HEK293 (cell line): ENCODE measurements around the gene VAV3.

ENCODE experiments used
- AEBP2 ChIP-seq: fragments of 450-650 bp; formaldehyde crosslinking; IDR thresholded peaks from 2 replicates; pipeline ENCODE4 v1.5.1; 2016; ENCODE audit warnings: missing biosample characterization, missing genetic modification characterization, borderline replicate concordance
- BCL11B ChIP-seq: fragments of 450-650 bp; formaldehyde crosslinking; IDR thresholded peaks from 2 replicates; pipeline ENCODE4 v1.5.1; 2016; ENCODE audit warnings: low read depth, missing biosample characterization, missing genetic modification characterization
- BCL6B ChIP-seq: fragments of 450-650 bp; formaldehyde crosslinking; IDR thresholded peaks from 2 replicates; pipeline ENCODE4 v1.5.1; 2017; ENCODE audit warnings: missing biosample characterization, missing genetic modification characterization
- FEZF1 ChIP-seq: fragments of 450-650 bp; formaldehyde crosslinking; IDR thresholded peaks from 2 replicates; pipeline ENCODE4 v1.5.1; 2016; ENCODE audit warnings: missing biosample characterization, missing genetic modification characterization
- INSM2 ChIP-seq: fragments of 450-650 bp; formaldehyde crosslinking; IDR thresholded peaks from 2 replicates; pipeline ENCODE4 v1.5.1; 2016; ENCODE audit warnings: missing biosample characterization, missing genetic modification characterization
- KLF1 ChIP-seq: fragments of 450-650 bp; formaldehyde crosslinking; IDR thresholded peaks from 2 replicates; pipeline ENCODE4 v1.5.1; 2016; ENCODE audit warnings: missing biosample characterization, missing genetic modification characterization
- KLF7 ChIP-seq: fragments of 450-650 bp; formaldehyde crosslinking; IDR thresholded peaks from 2 replicates; pipeline ENCODE4 v1.5.1; 2016; ENCODE audit warnings: missing biosample characterization, missing genetic modification characterization, borderline replicate concordance
- OSR2 ChIP-seq: fragments of 450-650 bp; formaldehyde crosslinking; IDR thresholded peaks from 2 replicates; pipeline ENCODE4 v1.5.1; 2016; ENCODE audit warnings: missing biosample characterization, missing genetic modification characterization
- PRDM6 ChIP-seq: fragments of 450-650 bp; formaldehyde crosslinking; IDR thresholded peaks from 2 replicates; pipeline ENCODE4 v1.5.1; 2017; ENCODE audit warnings: missing biosample characterization, missing genetic modification characterization
- SCRT2 ChIP-seq: fragments of 450-650 bp; formaldehyde crosslinking; IDR thresholded peaks from 2 replicates; pipeline ENCODE4 v1.5.1; 2016; ENCODE audit warnings: missing biosample characterization, missing genetic modification characterization
- TRIM28 ChIP-seq: IDR thresholded peaks from 2 replicates; pipeline ENCODE4 v1.6.1; 2011; ENCODE audit warnings: low read length, control low read depth, borderline replicate concordance
- ZBTB48 ChIP-seq: fragments of 450-650 bp; formaldehyde crosslinking; IDR thresholded peaks from 2 replicates; pipeline ENCODE4 v1.5.1; 2016; ENCODE audit warnings: missing biosample characterization, missing genetic modification characterization
- ZBTB8A ChIP-seq: fragments of 450-650 bp; formaldehyde crosslinking; IDR thresholded peaks from 2 replicates; pipeline ENCODE4 v1.5.1; 2016; ENCODE audit warnings: missing biosample characterization, missing genetic modification characterization
- ZEB2 ChIP-seq: fragments of 450-650 bp; formaldehyde crosslinking; IDR thresholded peaks from 2 replicates; pipeline ENCODE4 v1.5.1; 2016; ENCODE audit warnings: missing biosample characterization, missing genetic modification characterization
- ZIC2 ChIP-seq: fragments of 450-650 bp; formaldehyde crosslinking; IDR thresholded peaks from 2 replicates; pipeline ENCODE4 v1.5.1; 2016; ENCODE audit warnings: missing biosample characterization, missing genetic modification characterization
- ZNF10 ChIP-seq: fragments of 450-650 bp; formaldehyde crosslinking; IDR thresholded peaks from 2 replicates; pipeline ENCODE4 v1.5.1; 2017; ENCODE audit warnings: missing biosample characterization, missing genetic modification characterization
- ZNF223 ChIP-seq: fragments of 450-650 bp; formaldehyde crosslinking; IDR thresholded peaks from 2 replicates; pipeline ENCODE4 v1.5.1; 2016; ENCODE audit warnings: missing biosample characterization, missing genetic modification characterization
- ZNF24 ChIP-seq: fragments of 450-650 bp; formaldehyde crosslinking; IDR thresholded peaks from 2 replicates; pipeline ENCODE4 v1.5.1; 2016; ENCODE audit warnings: missing biosample characterization, missing genetic modification characterization
- ZNF280C ChIP-seq: fragments of 450-650 bp; formaldehyde crosslinking; IDR thresholded peaks from 2 replicates; pipeline ENCODE4 v1.5.1; 2016; ENCODE audit warnings: missing biosample characterization, missing genetic modification characterization
- ZNF324 ChIP-seq: fragments of 450-650 bp; formaldehyde crosslinking; IDR thresholded peaks from 2 replicates; pipeline ENCODE4 v1.5.1; 2016; ENCODE audit warnings: missing biosample characterization, missing genetic modification characterization
- ZNF341 ChIP-seq: fragments of 450-650 bp; formaldehyde crosslinking; IDR thresholded peaks from 2 replicates; pipeline ENCODE4; 2016; ENCODE audit warnings: low read depth, missing biosample characterization, missing genetic modification characterization
- ZNF37A ChIP-seq: fragments of 450-650 bp; IDR thresholded peaks from 2 replicates; pipeline ENCODE4 v1.5.1; 2018; ENCODE audit warnings: missing biosample characterization, missing genetic modification characterization
- ZNF416 ChIP-seq: fragments of 450-650 bp; formaldehyde crosslinking; IDR thresholded peaks from 2 replicates; pipeline ENCODE4 v1.5.1; 2016; ENCODE audit warnings: missing biosample characterization, missing genetic modification characterization
- ZNF48 ChIP-seq: fragments of 450-650 bp; formaldehyde crosslinking; IDR thresholded peaks from 2 replicates; pipeline ENCODE4 v1.5.1; 2016; ENCODE audit warnings: missing biosample characterization, missing genetic modification characterization
- ZNF529 ChIP-seq: fragments of 450-650 bp; formaldehyde crosslinking; IDR thresholded peaks from 2 replicates; pipeline ENCODE4 v1.5.1; 2017; ENCODE audit warnings: missing genetic modification characterization, missing biosample characterization; ENCODE audit not compliant: insufficient replicate concordance
- ZNF544 ChIP-seq: fragments of 450-650 bp; formaldehyde crosslinking; IDR thresholded peaks from 2 replicates; pipeline ENCODE4 v1.5.0; 2017; ENCODE audit warnings: missing biosample characterization, missing genetic modification characterization
- ZNF555 ChIP-seq: fragments of 450-650 bp; formaldehyde crosslinking; conservative IDR thresholded peaks from 2 replicates; pipeline ENCODE4 v1.5.1; 2017; ENCODE audit warnings: missing biosample characterization, mild to moderate bottlenecking, missing genetic modification characterization, inconsistent platforms
- ZNF561 ChIP-seq: fragments of 450-650 bp; IDR thresholded peaks from 2 replicates; pipeline ENCODE4 v1.5.1; 2018; ENCODE audit warnings: missing biosample characterization, missing genetic modification characterization, borderline replicate concordance
- ZNF580 ChIP-seq: fragments of 450-650 bp; formaldehyde crosslinking; IDR thresholded peaks from 2 replicates; pipeline ENCODE4 v1.5.1; 2016; ENCODE audit warnings: missing biosample characterization, missing genetic modification characterization
- ZNF585B ChIP-seq: fragments of 450-650 bp; formaldehyde crosslinking; IDR thresholded peaks from 2 replicates; pipeline ENCODE4 v1.5.1; 2016; ENCODE audit warnings: missing biosample characterization, missing genetic modification characterization
- ZNF623 ChIP-seq: fragments of 450-650 bp; formaldehyde crosslinking; IDR thresholded peaks from 2 replicates; pipeline ENCODE4 v1.5.1; 2016; ENCODE audit warnings: missing biosample characterization, missing genetic modification characterization
- ZNF660 ChIP-seq: fragments of 450-650 bp; IDR thresholded peaks from 2 replicates; pipeline ENCODE4 v1.5.1; 2018; ENCODE audit warnings: missing biosample characterization, mild to moderate bottlenecking, missing genetic modification characterization
- ZNF768 ChIP-seq: fragments of 450-650 bp; formaldehyde crosslinking; IDR thresholded peaks from 2 replicates; pipeline ENCODE4 v1.5.1; 2018; ENCODE audit warnings: missing biosample characterization, mild to moderate bottlenecking, missing genetic modification characterization
- ZNF777 ChIP-seq: fragments of 450-650 bp; formaldehyde crosslinking; IDR thresholded peaks from 2 replicates; pipeline ENCODE4 v1.5.1; 2017; ENCODE audit warnings: missing biosample characterization, missing genetic modification characterization, borderline replicate concordance

VAV3 gene

GRCh38 chr1:107683191-107683657 is 281.8 kb downstream of the VAV3 start (continued):
- TF ChIP-seq ZNF623 (tag by site-specific recombination) (no peak), ZIC2 (tag by site-specific recombination) (no peak), AEBP2 (tag by site-specific recombination) (no peak), ZNF324 (tag by site-specific recombination) (no peak), ZNF585B (no peak), ZBTB48 (tag by site-specific recombination) (no peak), KLF7 (no peak), BCL6B (no peak), ZNF777 (tag by site-specific recombination) (no peak), ZEB2 (tag by site-specific recombination) (peak; percentile 66; the same call in 1 of the 2 replicates), TRIM28 (peak; percentile 84; the same call in 1 of the 2 replicates), ZNF580 (tag by site-specific recombination) (no peak), ZNF561 (tag by site-specific recombination) (no peak), ZNF37A (tag by site-specific recombination) (no peak), ZNF416 (no peak), SCRT2 (tag by site-specific recombination) (peak; percentile 57; the same call in 1 of the 2 replicates), FEZF1 (tag by site-specific recombination) (peak; percentile 80), KLF1 (tag by site-specific recombination) (no peak), ZNF768 (tag by site-specific recombination) (0 out of 2 replicates have a peak, but pooled peaks have one; percentile 11), ZNF24 (tag by site-specific recombination) (no peak), ZNF223 (tag by site-specific recombination) (no peak), ZNF10 (tag by site-specific recombination) (peak; percentile 72), ZNF280C (no peak), ZNF48 (tag by site-specific recombination) (no peak), BCL11B (peak; percentile 37; the same call in 1 of the 2 replicates), ZNF660 (no peak), ZNF341 (tag by site-specific recombination) (peak; percentile 37; the same call in 1 of the 2 replicates), ZNF555 (tag by site-specific recombination) (no peak), INSM2 (tag by site-specific recombination) (no peak), PRDM6 (tag by site-specific recombination) (no peak), ZNF529 (no peak), ZBTB8A (tag by site-specific recombination) (no peak), OSR2 (tag by site-specific recombination) (peak; percentile 95), ZNF544 (tag by site-specific recombination) (no peak)
